Esophagus muscularis mucosa (tissue), 4 donors: ENCODE results near the gene TBC1D2.

ENCODE experiments used
- EP300 ChIP-seq: sonication (generic); formaldehyde crosslinking; IDR thresholded peaks from one replicate; pipeline ENCODE4 v1.6.1; 2017; ENCODE audit warnings: antibody characterized with exemption
- POLR2A ChIP-seq: fragments of 450-650 bp; IDR thresholded peaks from one replicate; pipeline ENCODE4 v1.6.1; 2017; ENCODE audit warnings: antibody characterized with exemption, moderate library complexity, mild to moderate bottlenecking, low read depth
- POLR2AphosphoS5 ChIP-seq, 2 donors: sonication (generic); formaldehyde crosslinking; IDR thresholded peaks; one replicate each; pipeline ENCODE4 v1.6.1; 2017; ENCODE audit warnings: antibody characterized with exemption in 2 of 2
- TF ChIP-seq, protein P1 (sequence below), 3 experiments: fragments of 200-600 bp in 2 of 3; fragments of 450-650 bp in 1 of 3; sonication (generic) in 2 of 3; IDR thresholded peaks; one replicate each; pipeline ENCODE4 v1.5.1; 2017 to 2019; ENCODE audit warnings: antibody characterized with exemption in 3 of 3, mild to moderate bottlenecking in 2 of 3, moderate library complexity in 1 of 3

DNA sequence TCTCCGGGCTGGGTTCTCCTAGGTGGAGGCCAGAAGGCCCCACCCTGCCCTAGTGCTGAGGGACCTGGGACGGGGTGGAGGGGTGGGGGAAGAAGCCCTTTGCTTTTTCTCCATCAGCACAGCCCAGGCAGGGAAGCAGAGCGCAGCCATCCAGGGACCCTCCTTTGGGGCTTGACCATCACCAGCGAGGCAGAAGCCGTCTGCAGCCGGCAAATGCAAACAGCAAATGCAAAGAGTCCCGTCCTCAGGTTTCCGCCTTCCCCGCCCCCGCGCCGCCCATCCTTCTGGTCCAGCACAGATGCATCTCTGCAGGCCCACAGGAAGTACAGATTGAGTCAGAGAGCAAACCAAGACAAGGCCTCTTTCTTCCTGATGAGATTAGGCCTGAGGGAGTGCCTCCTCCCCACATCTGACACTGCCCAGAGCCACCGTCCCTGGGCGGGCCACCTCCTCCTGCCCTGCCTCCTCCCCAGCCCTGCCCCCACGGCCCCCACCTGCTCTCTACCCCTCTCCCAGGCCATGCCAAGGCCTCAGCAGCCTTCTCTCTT, 86.4 kb downstream of the TBC1D2 start:
- TF ChIP-seq, protein P1, sequence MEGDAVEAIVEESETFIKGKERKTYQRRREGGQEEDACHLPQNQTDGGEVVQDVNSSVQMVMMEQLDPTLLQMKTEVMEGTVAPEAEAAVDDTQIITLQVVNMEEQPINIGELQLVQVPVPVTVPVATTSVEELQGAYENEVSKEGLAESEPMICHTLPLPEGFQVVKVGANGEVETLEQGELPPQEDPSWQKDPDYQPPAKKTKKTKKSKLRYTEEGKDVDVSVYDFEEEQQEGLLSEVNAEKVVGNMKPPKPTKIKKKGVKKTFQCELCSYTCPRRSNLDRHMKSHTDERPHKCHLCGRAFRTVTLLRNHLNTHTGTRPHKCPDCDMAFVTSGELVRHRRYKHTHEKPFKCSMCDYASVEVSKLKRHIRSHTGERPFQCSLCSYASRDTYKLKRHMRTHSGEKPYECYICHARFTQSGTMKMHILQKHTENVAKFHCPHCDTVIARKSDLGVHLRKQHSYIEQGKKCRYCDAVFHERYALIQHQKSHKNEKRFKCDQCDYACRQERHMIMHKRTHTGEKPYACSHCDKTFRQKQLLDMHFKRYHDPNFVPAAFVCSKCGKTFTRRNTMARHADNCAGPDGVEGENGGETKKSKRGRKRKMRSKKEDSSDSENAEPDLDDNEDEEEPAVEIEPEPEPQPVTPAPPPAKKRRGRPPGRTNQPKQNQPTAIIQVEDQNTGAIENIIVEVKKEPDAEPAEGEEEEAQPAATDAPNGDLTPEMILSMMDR (IDR thresholded peaks at IDR 0.05), result no peak
- TF ChIP-seq EP300 (no peak), POLR2AphosphoS5 (IDR thresholded peaks at IDR 0.05) (no peak), POLR2A (no peak)
